ENCODE results near the gene EPM2AIP1.
"Not testable (repeated sequence)": the region's sequence is repeated elsewhere in the genome, so short reads cannot be mapped to it uniquely, and the experiment has no call there.

EPM2AIP1 gene

DNA sequence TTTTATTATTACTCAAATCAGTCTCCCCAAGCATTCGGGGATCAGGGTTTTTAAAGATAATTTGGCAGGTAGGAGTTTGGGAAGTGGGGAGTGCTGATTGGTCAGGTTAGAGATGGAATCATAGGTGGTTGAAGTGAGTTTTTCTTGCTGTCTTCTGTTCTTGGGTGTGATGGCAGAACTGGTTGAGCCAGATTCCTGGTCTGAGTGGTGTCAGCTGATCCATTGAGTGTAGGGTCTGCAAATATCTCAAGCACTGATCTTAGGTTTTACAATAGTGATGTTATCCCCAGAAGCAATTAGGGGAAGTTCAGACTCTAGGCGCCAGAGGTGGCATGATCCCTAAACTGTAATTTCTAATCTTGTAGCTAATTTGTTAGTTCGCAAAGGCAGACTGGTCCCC is 27.5 kb downstream of the EPM2AIP1 start:
- H2BK15ac ChIP-seq (replicated peaks; ENCODE audit: low read depth) = no peak overlapping the region
- H3K79me2 ChIP-seq (ENCODE audit: control insufficient read depth, insufficient read depth, low read length) = no peaks in the 10 kb centered on the region
- H3K4me3 ChIP-seq (ENCODE audit: low read length) = no peak overlapping the region
- no peak overlapping the region for H4K5ac ChIP-seq (ENCODE audit: low read length)
- no peaks in the 10 kb centered on the region for H3K79me1 ChIP-seq (ENCODE audit: low read length)
- no peak overlapping the region for H3K9ac ChIP-seq (ENCODE audit: low read length)
- DNase-seq = peak; percentile 97
- H3K4me1 ChIP-seq (ENCODE audit: control insufficient read depth, low read depth, low read length) = no peaks in the 10 kb centered on the region
- no CpG with 5 or more reads among the region's 3 CpGs for WGBS (ENCODE audit: extremely low coverage, insufficient coverage, low lambda C conversion rate)
- H2AK5ac ChIP-seq (ENCODE audit: low read length) = no peak overlapping the region
- H3K27ac ChIP-seq (ENCODE audit: low read depth, low read length) = no peak overlapping the region
- no peak overlapping the region for H2BK5ac ChIP-seq (ENCODE audit: low read length)
- H3K4me2 ChIP-seq (ENCODE audit: low read length) = no peak overlapping the region
- H4K8ac ChIP-seq (ENCODE audit: low read depth, low read length) = no peak overlapping the region
- peak overlapping the region; percentile 50 for H3K56ac ChIP-seq (ENCODE audit: low read length)
- no peaks in the 10 kb centered on the region for H3K27me3 ChIP-seq (ENCODE audit: insufficient read depth, low read length, poor library complexity)
- no peaks in the 10 kb centered on the region for H3K36me3 ChIP-seq (ENCODE audit: control insufficient read depth, insufficient read depth, low read length)
- H3K23ac ChIP-seq (ENCODE audit: low read length) = no peak overlapping the region
- peak overlapping the region; percentile 51 for H3K18ac ChIP-seq (ENCODE audit: low read length)
- no peak overlapping the region for H2BK120ac ChIP-seq (ENCODE audit: low read depth, low read length)
- H3K4ac ChIP-seq (ENCODE audit: low read depth, low read length) = no peak overlapping the region

DNA sequence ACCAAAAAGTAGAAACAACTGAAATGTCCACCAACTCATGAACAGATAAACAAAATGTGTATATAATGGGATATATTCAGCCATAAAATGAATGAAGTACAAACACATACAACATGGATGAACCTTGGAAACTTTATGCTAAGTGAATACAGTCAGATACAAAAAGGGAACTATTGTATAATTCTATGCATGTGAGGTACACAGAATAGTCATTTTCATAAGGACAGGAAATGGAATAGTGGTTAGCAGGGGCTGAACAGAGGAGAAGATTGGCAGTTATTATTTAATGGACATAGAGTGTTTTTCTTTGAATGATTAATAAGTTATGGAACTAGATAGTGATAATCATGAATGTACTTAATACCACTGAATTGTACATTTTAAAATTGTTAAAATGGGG is 28.1 kb downstream of the EPM2AIP1 start:
- Histone ChIP-seq H2AK5ac (ENCODE audit: low read length) (no peak overlapping the region), H3K4me2 (ENCODE audit: low read length) (no peak overlapping the region), H2BK5ac (ENCODE audit: low read length) (no peak overlapping the region), H4K8ac (ENCODE audit: low read depth, low read length) (no peak overlapping the region), H4K5ac (ENCODE audit: low read length) (no peak overlapping the region), H3K23ac (ENCODE audit: low read length) (no peak overlapping the region), H3K18ac (ENCODE audit: low read length) (no peak overlapping the region), H2BK120ac (ENCODE audit: low read depth, low read length) (no peak overlapping the region), H3K4ac (ENCODE audit: low read depth, low read length) (no peak overlapping the region), H3K27me3 (ENCODE audit: insufficient read depth, low read length, poor library complexity) (no peaks in the 10 kb centered on the region), H3K9ac (ENCODE audit: low read length) (no peak overlapping the region), H3K79me1 (ENCODE audit: low read length) (no peaks in the 10 kb centered on the region), H3K36me3 (ENCODE audit: control insufficient read depth, insufficient read depth, low read length) (no peaks in the 10 kb centered on the region), H3K79me2 (ENCODE audit: control insufficient read depth, insufficient read depth, low read length) (no peaks in the 10 kb centered on the region), H3K4me3 (ENCODE audit: low read length) (no peak overlapping the region), H3K27ac (ENCODE audit: low read depth, low read length) (no peak overlapping the region), H3K4me1 (ENCODE audit: control insufficient read depth, low read depth, low read length) (no peaks in the 10 kb centered on the region), H2BK15ac (replicated peaks; ENCODE audit: low read depth) (no peak overlapping the region), H3K56ac (ENCODE audit: low read length) (no peak overlapping the region)
- DNase-seq = no peak

DNA sequence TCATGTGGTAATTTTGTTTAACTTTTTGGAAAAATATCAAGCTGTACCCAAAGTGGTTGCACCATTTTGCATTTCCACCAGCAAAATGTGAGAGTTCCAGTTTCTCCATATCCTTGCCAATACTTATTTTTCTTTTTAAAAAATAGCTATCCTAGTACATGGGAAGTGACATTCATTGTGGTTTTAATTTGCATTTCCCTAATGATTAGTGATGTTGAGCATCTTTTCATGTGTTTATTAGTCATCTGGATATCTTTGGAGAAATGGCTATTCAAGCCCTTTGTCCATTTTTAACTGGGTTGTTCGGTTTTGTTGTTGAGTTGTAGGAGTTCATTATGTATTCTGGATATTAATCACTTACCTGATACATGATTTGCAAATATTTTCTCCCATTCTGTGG is 28.6 kb downstream of the EPM2AIP1 start:
- Histone ChIP-seq H3K4me3 (ENCODE audit: low read length) (no peak overlapping the region), H3K4me1 (ENCODE audit: control insufficient read depth, low read depth, low read length) (no peaks in the 10 kb centered on the region), H2BK15ac (replicated peaks; ENCODE audit: low read depth) (no peak overlapping the region), H3K56ac (ENCODE audit: low read length) (no peak overlapping the region), H3K9ac (ENCODE audit: low read length) (no peak overlapping the region), H2BK120ac (ENCODE audit: low read depth, low read length) (no peak overlapping the region), H3K79me1 (ENCODE audit: low read length) (no peaks in the 10 kb centered on the region), H3K4ac (ENCODE audit: low read depth, low read length) (no peak overlapping the region), H3K18ac (ENCODE audit: low read length) (no peak overlapping the region), H3K79me2 (ENCODE audit: control insufficient read depth, insufficient read depth, low read length) (no peaks in the 10 kb centered on the region), H4K5ac (ENCODE audit: low read length) (no peak overlapping the region), H4K8ac (ENCODE audit: low read depth, low read length) (no peak overlapping the region), H2BK5ac (ENCODE audit: low read length) (no peak overlapping the region), H3K4me2 (ENCODE audit: low read length) (no peak overlapping the region), H3K23ac (ENCODE audit: low read length) (no peak overlapping the region), H3K36me3 (ENCODE audit: control insufficient read depth, insufficient read depth, low read length) (no peaks in the 10 kb centered on the region), H3K27me3 (ENCODE audit: insufficient read depth, low read length, poor library complexity) (no peaks in the 10 kb centered on the region), H3K27ac (ENCODE audit: low read depth, low read length) (no peak overlapping the region), H2AK5ac (ENCODE audit: low read length) (no peak overlapping the region)
- DNase-seq = no peak
- no CpG with 5 or more reads among the region's 1 CpG for WGBS (ENCODE audit: extremely low coverage, insufficient coverage, low lambda C conversion rate)

DNA sequence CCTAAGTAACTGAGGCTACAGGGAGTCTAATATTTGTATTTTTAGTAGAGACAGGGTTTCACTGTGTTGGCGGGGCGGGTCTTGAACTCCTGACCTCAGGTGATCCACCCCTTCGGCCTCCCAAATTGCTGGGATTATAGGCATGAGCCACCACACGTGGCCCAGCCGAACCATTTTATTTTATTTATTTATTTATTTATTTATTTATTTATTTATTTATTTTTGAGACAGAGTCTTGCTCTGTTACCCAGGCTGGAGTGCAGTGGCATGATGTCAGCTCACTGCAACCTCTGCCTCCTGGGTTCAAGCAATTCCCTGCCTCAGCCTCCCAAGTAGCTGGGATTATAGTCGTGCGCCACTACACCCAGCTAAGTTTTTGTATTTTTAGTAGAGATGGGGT is 29.9 kb downstream of the EPM2AIP1 start:
- H3K79me1 ChIP-seq (ENCODE audit: low read length); H2BK5ac ChIP-seq (ENCODE audit: low read length); H3K18ac ChIP-seq (ENCODE audit: low read length); H3K36me3 ChIP-seq (ENCODE audit: control insufficient read depth, insufficient read depth, low read length); H2BK120ac ChIP-seq (ENCODE audit: low read depth, low read length); H2AK5ac ChIP-seq (ENCODE audit: low read length); H4K8ac ChIP-seq (ENCODE audit: low read depth, low read length); H3K79me2 ChIP-seq (ENCODE audit: control insufficient read depth, insufficient read depth, low read length); H3K23ac ChIP-seq (ENCODE audit: low read length); H3K27me3 ChIP-seq (ENCODE audit: insufficient read depth, low read length, poor library complexity); H4K5ac ChIP-seq (ENCODE audit: low read length); H3K4me3 ChIP-seq (ENCODE audit: low read length); H3K4me2 ChIP-seq (ENCODE audit: low read length); H3K56ac ChIP-seq (ENCODE audit: low read length); DNase-seq; H3K9ac ChIP-seq (ENCODE audit: low read length); H2BK15ac ChIP-seq (replicated peaks; ENCODE audit: low read depth); H3K27ac ChIP-seq (ENCODE audit: low read depth, low read length); H3K4me1 ChIP-seq (ENCODE audit: control insufficient read depth, low read depth, low read length); H3K4ac ChIP-seq (ENCODE audit: low read depth, low read length): not testable (repeated sequence)
- WGBS (ENCODE audit: extremely low coverage, insufficient coverage, low lambda C conversion rate) = no CpG with 5 or more reads among the region's 7 CpGs

DNA sequence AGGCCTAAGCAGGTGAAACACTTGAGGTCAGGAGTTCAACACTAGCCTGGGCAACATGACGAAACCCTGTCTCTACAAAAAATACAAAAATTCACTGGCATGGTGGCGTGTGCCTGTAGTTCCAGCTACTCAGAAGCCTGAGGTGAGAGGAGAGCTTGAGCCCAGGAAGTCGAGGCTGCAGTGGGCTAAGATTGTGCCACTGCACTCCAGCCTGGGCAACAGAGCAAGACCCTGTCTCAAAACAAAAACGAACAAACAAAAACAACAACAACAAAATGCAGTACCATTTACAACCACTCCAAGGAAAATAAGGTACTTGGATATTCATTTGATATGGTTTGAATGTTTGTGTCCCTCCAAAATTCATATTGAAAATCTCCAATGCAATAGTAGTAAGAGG is 32.4 kb downstream of the EPM2AIP1 start:
- Histone ChIP-seq H3K23ac (ENCODE audit: low read length) (no peak overlapping the region), H2AK5ac (ENCODE audit: low read length) (no peak overlapping the region), H3K4me1 (ENCODE audit: control insufficient read depth, low read depth, low read length) (no peaks in the 10 kb centered on the region), H3K9ac (ENCODE audit: low read length) (no peak overlapping the region), H3K18ac (ENCODE audit: low read length) (no peak overlapping the region), H3K4me2 (ENCODE audit: low read length) (no peak overlapping the region), H3K27me3 (ENCODE audit: insufficient read depth, low read length, poor library complexity) (no peaks in the 10 kb centered on the region), H3K36me3 (ENCODE audit: control insufficient read depth, insufficient read depth, low read length) (no peaks in the 10 kb centered on the region), H4K5ac (ENCODE audit: low read length) (no peak overlapping the region), H3K4ac (ENCODE audit: low read depth, low read length) (no peak overlapping the region), H3K56ac (ENCODE audit: low read length) (no peak overlapping the region), H2BK120ac (ENCODE audit: low read depth, low read length) (no peak overlapping the region), H2BK15ac (replicated peaks; ENCODE audit: low read depth) (no peak overlapping the region), H3K79me2 (ENCODE audit: control insufficient read depth, insufficient read depth, low read length) (no peaks in the 10 kb centered on the region), H3K4me3 (ENCODE audit: low read length) (no peak overlapping the region), H4K8ac (ENCODE audit: low read depth, low read length) (no peak overlapping the region), H2BK5ac (ENCODE audit: low read length) (no peak overlapping the region), H3K27ac (ENCODE audit: low read depth, low read length) (no peak overlapping the region), H3K79me1 (ENCODE audit: low read length) (no peaks in the 10 kb centered on the region)
- WGBS (ENCODE audit: extremely low coverage, insufficient coverage, low lambda C conversion rate) = no CpG with 5 or more reads among the region's 4 CpGs
- no peak for DNase-seq

DNA sequence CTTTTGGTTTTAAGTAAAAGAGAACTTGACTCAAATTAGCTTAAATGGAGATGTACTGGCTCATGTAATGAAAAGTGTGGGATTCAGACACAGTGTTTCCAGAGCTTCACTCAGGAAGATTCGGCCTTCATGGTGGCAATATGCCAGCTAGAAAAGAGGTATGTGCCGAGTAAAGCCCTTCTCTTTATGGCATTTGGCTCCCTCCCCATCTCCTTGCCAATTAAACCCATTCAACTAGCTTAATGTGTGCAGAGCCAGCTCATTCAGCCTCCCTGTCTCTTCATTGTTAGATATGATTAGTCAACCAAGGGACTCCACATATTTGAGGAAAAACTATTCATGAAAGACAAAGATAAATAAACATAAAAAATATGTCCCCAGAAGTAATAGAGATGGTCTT is 33.1 kb downstream of the EPM2AIP1 start:
- Histone ChIP-seq H3K18ac (ENCODE audit: low read length) (no peak overlapping the region), H2BK15ac (replicated peaks; ENCODE audit: low read depth) (no peak overlapping the region), H3K4me1 (ENCODE audit: control insufficient read depth, low read depth, low read length) (no peaks in the 10 kb centered on the region), H2BK5ac (ENCODE audit: low read length) (no peak overlapping the region), H3K27ac (ENCODE audit: low read depth, low read length) (no peak overlapping the region), H2BK120ac (ENCODE audit: low read depth, low read length) (no peak overlapping the region), H3K23ac (ENCODE audit: low read length) (no peak overlapping the region), H3K9ac (ENCODE audit: low read length) (no peak overlapping the region), H3K4me3 (ENCODE audit: low read length) (no peak overlapping the region), H3K79me2 (ENCODE audit: control insufficient read depth, insufficient read depth, low read length) (no peaks in the 10 kb centered on the region), H3K36me3 (ENCODE audit: control insufficient read depth, insufficient read depth, low read length) (no peaks in the 10 kb centered on the region), H2AK5ac (ENCODE audit: low read length) (peak overlapping the region; percentile 39), H4K5ac (ENCODE audit: low read length) (no peak overlapping the region), H3K27me3 (ENCODE audit: insufficient read depth, low read length, poor library complexity) (no peaks in the 10 kb centered on the region), H4K8ac (ENCODE audit: low read depth, low read length) (no peak overlapping the region), H3K79me1 (ENCODE audit: low read length) (no peaks in the 10 kb centered on the region), H3K4ac (ENCODE audit: low read depth, low read length) (no peak overlapping the region), H3K56ac (ENCODE audit: low read length) (no peak overlapping the region), H3K4me2 (ENCODE audit: low read length) (no peak overlapping the region)
- no peak for DNase-seq
- no CpG with 5 or more reads among the region's 2 CpGs for WGBS (ENCODE audit: extremely low coverage, insufficient coverage, low lambda C conversion rate)
